ENCODE results near the gene ARHGAP6. TPM values are rescaled to one million over a fixed set of nuclear protein-coding genes. Genes with fewer than 3 reads are reported as not detected.
A peak's percentile ranks its signal among the peaks of the same experiment; 100 is the strongest.

ARHGAP6 gene
- total and polyA plus RNA-seq, 7 donors: 1.8 to 20.6 (median 6.4) TPM

DNA sequence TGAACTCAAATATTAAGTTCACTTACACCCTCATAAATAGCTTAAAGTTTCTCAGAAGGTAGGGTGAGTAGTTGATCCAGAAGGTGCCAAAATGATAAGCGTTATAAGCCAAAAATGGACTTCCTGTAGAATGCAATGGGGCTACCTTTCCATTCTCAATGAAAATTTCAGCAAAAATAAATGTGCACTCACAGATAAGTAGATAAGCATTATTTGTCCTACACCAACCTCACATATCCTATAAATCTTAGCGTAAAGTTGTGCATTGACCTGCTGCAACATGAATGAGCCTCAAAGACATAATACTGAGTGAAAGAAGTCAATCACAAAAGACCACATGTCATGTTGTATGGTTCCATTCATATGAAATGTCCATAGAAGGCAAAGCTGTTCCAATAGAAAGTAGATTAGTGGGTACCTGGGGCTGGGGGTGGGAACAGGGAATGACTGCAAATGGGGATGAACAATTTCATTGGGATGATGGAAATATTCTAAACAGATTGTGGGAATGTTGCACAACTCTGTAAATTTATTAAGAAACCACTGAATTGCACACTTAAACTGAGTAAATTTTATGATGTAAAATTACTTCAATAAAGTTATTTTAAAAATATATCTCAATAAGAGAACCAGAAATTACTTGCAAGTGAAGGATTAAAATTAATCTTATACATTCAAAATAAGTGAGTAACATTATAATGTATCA is 271.6 kb downstream of the ARHGAP6 start:
- Histone ChIP-seq H3K4me1 (no peaks in the 10 kb centered on the region), H3K9me3 (no peaks in the 10 kb centered on the region), H3K4me3 (no peak overlapping the region), H3K36me3 (ENCODE audit: insufficient read depth in 1 of 2, low read depth in 1 of 2) (no peaks in the 10 kb centered on the region), H3K27me3 (ENCODE audit: insufficient read depth in 3 of 3, low read length in 2 of 3) (no peaks in the 10 kb centered on the region), H3K27ac (no peak overlapping the region)
- intact Hi-C loops (cut with DNase I): no loop called here
- TF ChIP-seq, protein P1, sequence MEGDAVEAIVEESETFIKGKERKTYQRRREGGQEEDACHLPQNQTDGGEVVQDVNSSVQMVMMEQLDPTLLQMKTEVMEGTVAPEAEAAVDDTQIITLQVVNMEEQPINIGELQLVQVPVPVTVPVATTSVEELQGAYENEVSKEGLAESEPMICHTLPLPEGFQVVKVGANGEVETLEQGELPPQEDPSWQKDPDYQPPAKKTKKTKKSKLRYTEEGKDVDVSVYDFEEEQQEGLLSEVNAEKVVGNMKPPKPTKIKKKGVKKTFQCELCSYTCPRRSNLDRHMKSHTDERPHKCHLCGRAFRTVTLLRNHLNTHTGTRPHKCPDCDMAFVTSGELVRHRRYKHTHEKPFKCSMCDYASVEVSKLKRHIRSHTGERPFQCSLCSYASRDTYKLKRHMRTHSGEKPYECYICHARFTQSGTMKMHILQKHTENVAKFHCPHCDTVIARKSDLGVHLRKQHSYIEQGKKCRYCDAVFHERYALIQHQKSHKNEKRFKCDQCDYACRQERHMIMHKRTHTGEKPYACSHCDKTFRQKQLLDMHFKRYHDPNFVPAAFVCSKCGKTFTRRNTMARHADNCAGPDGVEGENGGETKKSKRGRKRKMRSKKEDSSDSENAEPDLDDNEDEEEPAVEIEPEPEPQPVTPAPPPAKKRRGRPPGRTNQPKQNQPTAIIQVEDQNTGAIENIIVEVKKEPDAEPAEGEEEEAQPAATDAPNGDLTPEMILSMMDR (IDR thresholded peaks at IDR 0.05): no peak
- WGBS, 3 donors: 89 to 91% (median 91%) methylated on average over 2 of the region's 2 CpGs
- ATAC-seq (no peak), DNase-seq (no peak)

DNA sequence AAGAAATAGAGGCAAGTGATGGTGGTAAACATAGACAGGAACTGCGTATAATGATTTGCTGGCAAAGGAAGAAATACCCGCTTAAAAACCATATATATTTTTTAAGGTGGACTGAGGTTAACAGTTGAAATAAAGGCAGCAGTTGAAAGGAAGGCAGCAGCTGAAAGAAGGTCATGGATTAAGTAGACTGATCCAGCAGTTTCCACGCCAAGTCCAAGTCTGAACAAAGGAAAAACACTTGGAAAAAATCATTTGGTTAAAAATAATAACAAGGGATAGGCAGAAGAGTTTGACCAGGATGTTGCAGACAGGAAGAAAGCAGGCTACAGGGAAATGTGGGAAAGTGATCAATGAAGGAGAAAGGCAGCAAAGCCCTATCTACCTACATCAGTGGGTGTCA is 278.9 kb downstream of the ARHGAP6 start:
- H3K9me3 ChIP-seq: no peaks in the 10 kb centered on the region
- ATAC-seq (peak in 1 of 4 donors; percentile 43), DNase-seq (no peak)
- no peaks in the 10 kb centered on the region for H3K27me3 ChIP-seq (ENCODE audit: insufficient read depth in 3 of 3, low read length in 2 of 3)
- no peak overlapping the region for H3K27ac ChIP-seq
- 18 to 38% (median 35%) methylated on average over 3 of the region's 3 CpGs for WGBS, 3 donors
- peaks cover 14% of the 10 kb centered on the region for H3K4me1 ChIP-seq
- H3K36me3 ChIP-seq (ENCODE audit: insufficient read depth in 1 of 2, low read depth in 1 of 2): no peaks in the 10 kb centered on the region
- no peak overlapping the region for H3K4me3 ChIP-seq
- TF ChIP-seq, protein P1 (IDR thresholded peaks at IDR 0.05): no peak
- intact Hi-C loops (cut with DNase I): no loop called here

DNA sequence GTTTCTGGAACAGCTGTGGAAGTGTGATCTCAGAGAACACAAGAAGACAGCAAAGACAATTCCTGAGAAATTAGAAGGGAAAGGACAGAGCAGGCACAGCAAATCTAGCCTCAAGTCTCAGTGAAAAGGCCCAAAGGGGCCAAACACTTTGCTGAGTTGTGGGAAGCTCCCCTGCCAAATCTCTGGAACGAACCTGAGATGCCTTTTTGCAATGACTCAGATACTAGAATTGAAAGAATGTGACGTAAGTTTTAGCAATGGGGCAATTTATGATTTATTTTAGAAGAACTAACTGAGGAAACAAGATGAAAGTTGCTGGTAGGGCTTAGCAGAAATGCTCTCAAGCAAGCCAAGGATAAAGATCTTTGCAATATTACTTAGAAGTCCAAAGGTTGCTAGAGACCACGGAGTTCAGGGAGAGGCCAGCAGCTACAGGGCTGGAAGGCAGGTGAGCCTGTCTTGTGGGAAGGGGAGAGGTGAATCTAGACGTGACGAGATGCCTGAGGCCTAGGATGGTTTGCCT is 279.7 kb downstream of the ARHGAP6 start:
- DNase-seq: peak; percentile 13 to 57
- TF ChIP-seq, protein P1 (IDR thresholded peaks at IDR 0.05): no peak
- intact Hi-C loops (cut with DNase I): no loop called here
- Histone ChIP-seq H3K36me3 (ENCODE audit: insufficient read depth in 1 of 2, low read depth in 1 of 2) (no peaks in the 10 kb centered on the region), H3K27ac (peak overlapping the region; percentile 13), H3K9me3 (no peaks in the 10 kb centered on the region), H3K4me1 (peaks cover 14% of the 10 kb centered on the region), H3K27me3 (ENCODE audit: insufficient read depth in 3 of 3, low read length in 2 of 3) (no peaks in the 10 kb centered on the region), H3K4me3 (no peak overlapping the region)
- ATAC-seq: peak; percentile 49 to 77 (median 64)
- WGBS, 3 donors: 22 to 46% (median 34%) methylated on average over 5 of the region's 5 CpGs

DNA sequence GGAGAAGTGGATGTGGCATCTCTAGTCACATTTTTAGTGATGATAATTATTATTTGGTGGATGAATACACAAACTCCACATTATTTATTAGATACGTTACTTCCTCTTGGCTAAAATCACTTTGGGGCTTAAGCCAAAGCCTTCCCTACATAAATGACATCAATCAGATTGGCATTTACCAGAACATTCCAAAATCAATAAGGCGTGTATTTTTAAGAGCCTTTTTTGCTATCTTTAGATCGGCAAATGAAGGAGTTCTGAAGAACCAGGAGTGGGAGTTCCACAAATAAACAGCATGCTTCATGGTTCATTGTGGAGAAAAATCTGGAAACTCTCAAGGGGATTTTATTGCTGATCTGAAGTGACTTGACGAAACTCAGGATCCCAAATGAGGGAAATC is 282.8 kb downstream of the ARHGAP6 start:
- ATAC-seq: no peak
- H3K9me3 ChIP-seq: no peaks in the 10 kb centered on the region
- H3K27me3 ChIP-seq (ENCODE audit: insufficient read depth in 3 of 3, low read length in 2 of 3): no peaks in the 10 kb centered on the region
- no peak overlapping the region for H3K4me3 ChIP-seq
- H3K4me1 ChIP-seq: peaks cover 14% of the 10 kb centered on the region
- no peaks in the 10 kb centered on the region for H3K36me3 ChIP-seq (ENCODE audit: insufficient read depth in 1 of 2, low read depth in 1 of 2)
- no peak overlapping the region for H3K27ac ChIP-seq
- intact Hi-C loops (cut with DNase I): loop anchor here in 1 of 2 donors (5.0 kb wide), 1 partner anchor 389 kb away; no protein-coding TSS in a partner anchor
- TF ChIP-seq, protein P1 (IDR thresholded peaks at IDR 0.05): no peak
- 52 to 63% (median 59%) methylated on average over 4 of the region's 4 CpGs for WGBS, 3 donors
- DNase-seq: no peak
